ENCODE measurements around the gene SPATA31D1. TPM values are rescaled to one million over a fixed set of nuclear protein-coding genes. Genes with fewer than 3 reads are reported as not detected.
"Not testable (repeated sequence)": the region's sequence is repeated elsewhere in the genome, so short reads cannot be mapped to it uniquely, and the experiment has no call there.

SPATA31D1 gene
- not detected for polyA plus RNA-seq (2012; ENCODE audit: insufficient read depth, insufficient read length)

DNA sequence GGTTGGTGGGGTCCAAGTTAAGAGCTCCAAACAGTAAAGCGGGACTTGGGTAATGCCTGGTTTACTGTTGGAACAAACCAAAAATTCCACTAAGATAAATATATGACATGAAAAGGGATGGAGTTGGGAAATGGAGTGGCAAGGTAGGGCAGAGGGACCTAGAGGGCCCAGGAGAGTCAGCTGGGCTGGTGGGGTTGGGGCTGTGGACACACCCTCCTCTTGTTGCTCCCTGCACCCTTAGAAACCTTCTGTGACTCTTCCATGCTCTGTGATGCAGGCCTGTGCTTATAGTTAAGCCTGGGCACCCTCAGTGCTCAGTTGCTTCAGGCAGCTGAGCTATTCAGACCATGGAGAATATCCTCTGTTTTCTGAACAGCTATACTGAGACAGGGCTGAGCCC is at the start of gene SPATA31D1:
SPATA31D1 (plus strand) TSS at position 301 of the 400 bp plus-strand sequence; CDS start at position 348, 47 bp downstream.
- not testable (repeated sequence) for H3K4me3 ChIP-seq (ENCODE audit: low read length); DNase-seq (ENCODE audit: low read depth, low spot score)

DNA sequence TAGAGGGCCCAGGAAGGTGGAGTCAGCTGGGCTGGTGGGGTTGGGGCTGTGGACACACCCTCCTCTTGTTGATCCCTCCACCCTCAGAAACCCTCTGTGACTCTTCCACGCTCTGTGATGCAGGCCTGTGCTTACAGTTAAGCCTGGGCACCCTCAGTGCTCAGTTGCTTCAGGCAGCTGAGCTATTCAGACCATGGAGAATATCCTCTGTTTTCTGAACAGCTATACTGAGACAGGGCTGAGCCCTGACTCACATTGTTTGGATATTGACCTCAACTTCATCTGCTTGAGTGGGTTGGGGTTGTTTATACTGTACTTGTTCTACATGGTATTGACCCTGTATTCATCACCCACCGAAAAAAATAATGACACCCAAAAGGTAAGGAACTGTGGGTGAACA is 45.2 kb upstream of the SPATA31D1 start, which contains the start of gene SPATA31D3:
SPATA31D3 (plus strand) TSS at position 108 of the 400 bp plus-strand sequence; CDS start at position 194, 86 bp downstream.
- DNase-seq (ENCODE audit: low read depth, low spot score); H3K4me3 ChIP-seq (ENCODE audit: low read length): not testable (repeated sequence)

DNA sequence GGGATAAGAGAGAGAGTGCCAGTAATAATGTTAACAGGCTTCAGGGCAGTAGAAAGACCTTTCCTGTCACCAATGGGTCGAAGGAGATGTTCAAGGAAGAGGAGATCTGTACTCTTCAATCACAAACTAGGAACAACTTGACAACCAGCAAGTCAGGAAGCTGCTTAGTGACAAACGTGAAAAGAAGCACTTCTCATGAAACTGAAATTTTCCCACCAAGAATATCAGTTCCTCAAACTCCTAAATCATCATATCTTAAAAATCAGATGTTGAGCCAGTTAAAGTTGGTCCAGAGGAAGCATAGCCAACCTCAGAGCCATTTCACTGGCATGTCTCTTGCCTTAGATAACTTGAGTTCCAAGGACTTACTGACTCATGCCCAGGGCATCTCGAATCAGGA is 39.9 kb upstream of the SPATA31D1 start:
- H3K4me3 ChIP-seq (ENCODE audit: low read length); DNase-seq (ENCODE audit: low read depth, low spot score): not testable (repeated sequence)

DNA sequence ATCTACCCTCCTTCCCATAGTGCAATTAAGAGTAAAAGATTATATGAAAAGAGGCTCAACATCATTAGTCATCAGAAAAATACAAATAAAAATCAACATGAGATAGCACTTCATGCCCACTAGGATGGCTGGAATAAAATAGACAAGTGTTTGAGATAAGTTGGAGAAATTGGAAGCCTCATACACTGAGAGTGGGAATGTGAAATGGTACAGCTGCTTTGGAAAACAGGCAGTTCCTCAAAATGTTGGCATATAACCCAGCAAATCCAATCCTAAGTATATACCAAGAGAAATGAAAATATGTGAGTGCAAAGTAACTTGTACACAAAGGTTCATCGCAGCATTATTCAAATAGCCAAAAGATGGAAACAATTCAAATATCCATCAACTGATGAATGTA is 35.5 kb upstream of the SPATA31D1 start:
- DNase-seq (ENCODE audit: low read depth, low spot score): no peak
- H3K4me3 ChIP-seq (ENCODE audit: low read length): no peak overlapping the region

DNA sequence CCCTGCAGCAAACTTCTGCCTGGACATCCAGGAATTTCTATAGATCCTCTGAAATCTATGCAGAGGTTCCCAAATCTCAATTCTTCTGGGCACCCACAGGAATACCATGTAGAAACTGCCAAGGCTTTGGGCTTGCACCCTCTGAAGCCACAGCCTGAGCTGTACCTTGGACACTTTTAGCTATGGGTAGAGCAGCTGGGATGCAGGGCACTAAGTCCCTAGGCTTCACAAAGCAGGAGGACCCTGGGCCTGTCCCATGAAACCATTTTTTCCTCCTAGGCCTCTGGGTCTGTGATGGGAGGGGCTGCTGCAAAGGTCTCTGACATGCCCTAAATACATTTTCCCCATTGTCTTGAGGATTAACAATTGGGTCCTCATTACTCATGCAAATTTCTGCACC is 32.9 kb upstream of the SPATA31D1 start:
- no peak overlapping the region for H3K4me3 ChIP-seq (ENCODE audit: low read length)
- no peak for DNase-seq (ENCODE audit: low read depth, low spot score)

DNA sequence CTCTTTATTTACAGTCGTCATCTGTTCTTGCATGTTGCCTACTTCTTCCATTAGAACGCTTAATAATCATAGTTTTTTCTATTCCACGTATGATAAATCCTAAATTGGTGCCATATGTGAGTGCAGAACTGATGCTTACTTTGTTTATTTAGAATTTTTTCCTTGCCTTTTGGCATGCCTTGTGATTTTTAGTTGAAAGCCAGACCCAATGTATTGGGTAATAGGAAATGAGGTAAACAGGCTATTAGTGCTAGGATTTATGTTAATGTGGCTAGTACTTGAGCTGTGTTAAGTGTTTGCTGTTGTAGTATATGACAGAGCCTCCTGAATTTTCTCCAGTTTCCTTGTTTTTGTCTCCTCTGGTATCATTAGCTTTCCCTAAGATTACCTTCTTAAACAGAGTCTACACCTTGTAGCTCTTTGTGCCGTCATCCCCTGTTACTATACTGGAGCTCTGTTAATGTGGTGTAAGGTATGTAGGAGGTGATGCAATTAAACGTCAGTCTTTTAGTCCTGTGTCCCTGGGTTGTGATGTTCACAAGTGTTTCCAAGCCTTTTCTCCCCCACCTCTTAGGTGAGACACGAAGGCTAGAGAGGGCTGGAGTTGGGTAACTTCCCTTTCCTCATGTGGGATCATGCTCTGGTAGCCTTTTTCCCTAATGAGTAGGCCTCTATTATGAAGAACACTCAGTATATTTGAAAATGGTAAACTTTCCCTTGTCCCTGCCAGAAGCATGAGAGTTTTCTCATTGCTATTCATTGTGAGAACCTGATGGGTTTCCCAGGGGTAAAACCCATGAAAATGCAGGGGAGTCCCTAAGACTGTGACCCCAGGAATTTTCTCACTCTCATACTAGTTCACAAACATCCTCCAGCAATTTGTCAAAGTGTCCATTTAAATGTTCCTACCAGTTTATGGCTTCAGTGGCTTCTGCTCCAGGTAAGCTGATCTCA is 24.1 kb upstream of the SPATA31D1 start:
- no peak overlapping the region for H3K4me3 ChIP-seq (ENCODE audit: low read length)
- DNase-seq (ENCODE audit: low read depth, low spot score): no peak

DNA sequence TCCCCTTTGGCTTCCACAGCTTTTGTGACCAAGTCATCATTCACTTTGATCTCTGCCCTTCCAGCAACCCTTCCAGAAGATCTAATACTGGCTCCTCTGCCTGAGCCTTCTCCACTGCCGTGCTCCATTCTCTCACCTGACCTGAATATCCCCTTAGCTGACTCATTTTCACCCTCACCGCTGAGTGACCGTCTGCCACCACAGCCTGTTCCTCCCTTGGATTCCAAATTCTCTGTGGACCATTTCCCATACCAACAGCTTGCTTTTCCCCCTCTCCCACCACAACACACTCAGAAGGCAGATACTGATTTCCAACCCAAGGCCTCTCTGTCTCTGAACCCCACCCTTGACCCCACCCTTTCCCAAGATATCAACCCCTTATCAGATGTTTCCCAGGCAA is 20.5 kb upstream of the SPATA31D1 start:
- no peak for DNase-seq (ENCODE audit: low read depth, low spot score)
- H3K4me3 ChIP-seq (ENCODE audit: low read length): no peak overlapping the region

DNA sequence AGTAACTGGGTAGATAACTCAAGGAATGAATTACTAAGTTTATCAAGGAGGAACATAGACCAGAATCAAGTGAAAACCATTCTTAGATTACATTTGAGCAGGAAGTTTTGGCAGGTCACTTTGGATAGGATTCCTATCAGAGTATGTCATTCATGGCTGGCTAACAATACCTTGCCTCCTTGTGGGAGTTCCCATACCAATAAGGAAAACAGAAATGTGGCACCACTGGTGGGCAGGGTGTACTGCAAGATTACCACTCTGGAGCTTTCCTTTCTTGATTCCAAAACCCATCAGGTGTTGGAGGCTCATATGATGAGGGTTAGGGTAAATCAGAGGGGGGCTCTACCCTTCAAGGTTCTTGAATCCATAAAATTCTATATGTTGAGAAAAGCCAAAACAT is 18.6 kb upstream of the SPATA31D1 start:
- DNase-seq (ENCODE audit: low read depth, low spot score): no peak
- H3K4me3 ChIP-seq (ENCODE audit: low read length): no peak overlapping the region

DNA sequence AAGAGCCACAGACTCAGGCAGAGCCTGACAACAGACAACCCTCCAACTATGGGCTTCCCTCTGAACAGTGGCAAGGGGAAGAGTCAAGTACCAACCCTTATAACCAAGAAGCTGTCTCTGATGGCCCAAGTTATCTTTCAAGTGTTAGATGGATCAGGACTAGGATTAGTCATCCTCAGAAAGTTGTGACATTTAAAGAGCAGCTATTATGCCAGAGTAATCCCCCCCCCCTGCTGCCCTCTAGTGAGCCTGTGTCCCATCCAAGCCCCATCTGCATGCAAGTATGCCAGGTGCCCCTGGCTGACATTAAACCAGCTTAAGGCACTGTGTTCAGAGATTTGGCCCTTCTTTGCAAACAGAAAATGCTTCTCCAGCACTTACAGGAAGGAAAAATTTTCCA is 16.8 kb upstream of the SPATA31D1 start:
- no peak overlapping the region for H3K4me3 ChIP-seq (ENCODE audit: low read length)
- no peak for DNase-seq (ENCODE audit: low read depth, low spot score)

DNA sequence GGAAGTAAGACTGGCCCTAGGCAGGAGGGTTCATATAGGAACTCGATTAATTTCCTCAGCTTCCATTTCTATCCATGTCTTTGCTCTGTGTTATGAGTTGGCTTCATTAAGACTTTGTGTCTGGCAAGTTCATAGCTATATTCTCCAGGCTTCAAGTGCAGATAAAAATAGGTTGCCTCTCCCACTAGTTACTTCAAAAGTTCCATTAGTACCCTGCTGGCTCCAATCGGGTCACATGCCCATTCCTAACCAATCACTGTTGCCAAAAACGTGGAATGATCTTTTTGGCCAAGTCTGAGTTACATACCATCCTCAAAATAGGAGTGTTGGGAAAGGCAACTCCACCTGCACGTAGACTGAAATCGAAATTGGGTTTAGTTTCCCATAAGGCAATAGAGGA is 13.8 kb upstream of the SPATA31D1 start:
- no peak overlapping the region for H3K4me3 ChIP-seq (ENCODE audit: low read length)
- DNase-seq (ENCODE audit: low read depth, low spot score): no peak

DNA sequence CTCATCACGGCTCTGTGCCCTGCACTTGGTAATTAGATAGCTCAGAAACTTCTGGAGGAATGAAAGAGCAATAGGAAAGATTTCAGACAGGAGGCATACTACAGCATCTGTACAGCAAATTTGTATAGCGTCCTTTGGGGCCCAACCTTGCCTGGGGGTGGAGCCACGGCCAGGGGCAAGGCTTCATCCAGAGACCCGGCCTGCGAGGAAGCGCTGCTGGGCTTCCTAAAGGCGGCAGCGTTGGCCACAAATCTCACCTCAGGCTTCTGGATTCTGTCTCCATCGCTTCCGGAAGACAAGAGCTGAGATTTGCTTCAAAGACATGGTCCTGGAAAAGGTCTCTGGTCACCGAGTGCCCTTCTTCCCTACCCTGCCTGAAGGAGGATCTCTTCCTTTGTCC is 12.2 kb upstream of the SPATA31D1 start:
- DNase-seq (ENCODE audit: low read depth, low spot score): no peak
- no peak overlapping the region for H3K4me3 ChIP-seq (ENCODE audit: low read length)

DNA sequence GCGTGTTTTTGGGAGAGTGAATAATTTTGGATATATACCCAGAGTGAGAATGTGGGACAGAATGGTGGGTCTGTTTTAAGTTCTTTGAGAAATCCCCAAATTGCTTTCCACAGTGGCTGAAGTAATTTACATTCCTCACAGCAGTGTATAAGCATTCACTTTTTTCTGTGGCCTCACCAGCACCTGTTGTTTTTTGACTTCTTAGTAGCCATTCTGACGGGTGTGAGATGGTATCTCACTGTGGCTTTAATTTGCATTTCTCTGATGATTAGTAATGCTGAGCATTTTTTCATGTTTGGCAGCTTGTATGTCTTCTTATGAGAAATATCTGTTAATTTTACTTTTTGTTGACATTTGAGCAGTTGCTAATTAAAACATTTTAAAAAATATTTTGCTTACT is 9.4 kb upstream of the SPATA31D1 start:
- no peak overlapping the region for H3K4me3 ChIP-seq (ENCODE audit: low read length)
- no peak for DNase-seq (ENCODE audit: low read depth, low spot score)

DNA sequence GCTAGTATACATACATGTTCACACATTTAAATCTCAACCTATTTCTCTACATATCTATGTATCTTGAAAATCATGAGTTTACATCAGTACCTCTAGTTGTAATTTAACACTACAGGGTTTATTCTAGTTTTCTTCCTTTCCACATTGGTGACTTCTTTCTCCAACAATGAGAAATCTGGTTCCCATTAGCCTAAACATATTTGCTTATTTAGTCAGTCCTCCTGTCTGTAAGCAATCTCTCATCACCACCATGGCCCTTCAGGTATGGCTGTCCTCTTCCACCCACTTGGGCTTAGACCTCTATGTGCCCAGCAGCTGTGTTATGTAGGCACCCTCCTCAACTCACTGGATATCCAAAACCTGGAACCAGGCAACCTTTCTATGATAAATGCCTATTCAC is 8.0 kb upstream of the SPATA31D1 start:
- DNase-seq (ENCODE audit: low read depth, low spot score): no peak

DNA sequence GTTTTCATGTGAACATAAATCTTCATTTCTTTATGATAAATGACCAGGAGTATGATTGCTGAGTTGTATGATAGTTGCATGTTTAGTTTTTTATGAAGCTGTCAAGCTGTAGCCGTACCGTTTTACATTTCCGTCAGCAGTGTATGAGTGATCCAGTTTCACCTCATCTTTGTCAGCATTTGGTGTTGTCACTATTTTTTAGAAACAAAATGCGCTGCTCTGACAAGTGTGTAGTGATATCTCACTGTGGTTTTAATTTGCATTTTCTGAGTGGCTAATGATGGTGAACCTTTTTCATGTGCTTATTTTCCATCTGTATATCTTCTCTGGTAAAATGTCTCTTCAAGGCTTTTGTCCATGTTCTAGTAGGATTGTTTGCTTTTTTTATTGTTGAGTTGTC is 6.7 kb upstream of the SPATA31D1 start:
- no peak overlapping the region for H3K4me3 ChIP-seq (ENCODE audit: low read length)
- no peak for DNase-seq (ENCODE audit: low read depth, low spot score)

More for the DNA sequence above, 8.0 kb upstream of the SPATA31D1 start:
- H3K4me3 ChIP-seq (ENCODE audit: low read length): no peak overlapping the region

DNA sequence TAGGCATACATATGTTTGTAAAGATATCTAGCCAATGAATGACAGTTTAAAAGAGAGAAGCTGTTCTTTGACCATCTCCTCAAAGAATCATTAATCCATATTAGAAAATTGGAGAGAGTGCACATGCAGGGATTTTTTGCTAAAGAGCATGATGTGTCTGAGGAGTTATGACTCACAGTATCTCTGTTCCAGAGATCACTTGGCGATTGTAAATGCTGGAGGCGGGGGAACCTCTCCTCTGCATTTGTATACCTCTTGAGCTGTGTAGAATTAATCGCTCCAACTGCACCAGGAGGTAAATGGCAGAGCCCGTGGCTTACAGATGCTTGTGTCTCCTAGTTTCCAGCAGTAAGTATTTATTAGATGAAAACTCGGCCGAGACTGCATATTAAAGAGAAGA is 3.6 kb upstream of the SPATA31D1 start:
- H3K4me3 ChIP-seq (ENCODE audit: low read length): no peak overlapping the region
- DNase-seq (ENCODE audit: low read depth, low spot score): no peak

DNA sequence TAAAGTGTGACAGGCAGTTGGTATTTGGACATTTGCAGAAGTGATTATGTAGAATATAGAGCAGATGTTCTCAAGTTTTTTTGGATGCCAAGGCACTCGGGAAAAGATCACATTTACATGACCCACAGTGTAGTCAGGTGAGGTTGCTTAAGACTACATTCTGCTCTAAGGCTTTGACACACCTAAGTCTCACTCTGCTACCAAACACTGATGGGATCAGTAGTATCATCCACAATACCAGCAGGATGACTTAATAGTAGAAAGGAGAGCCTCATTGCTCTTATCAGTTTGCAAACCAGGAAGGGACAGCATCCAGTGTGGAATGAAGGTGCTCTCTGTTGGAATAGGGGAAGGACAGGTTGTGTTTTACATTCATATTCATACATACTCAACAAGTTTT is 2.5 kb upstream of the SPATA31D1 start:
- no peak overlapping the region for H3K4me3 ChIP-seq (ENCODE audit: low read length)
- DNase-seq (ENCODE audit: low read depth, low spot score): no peak

DNA sequence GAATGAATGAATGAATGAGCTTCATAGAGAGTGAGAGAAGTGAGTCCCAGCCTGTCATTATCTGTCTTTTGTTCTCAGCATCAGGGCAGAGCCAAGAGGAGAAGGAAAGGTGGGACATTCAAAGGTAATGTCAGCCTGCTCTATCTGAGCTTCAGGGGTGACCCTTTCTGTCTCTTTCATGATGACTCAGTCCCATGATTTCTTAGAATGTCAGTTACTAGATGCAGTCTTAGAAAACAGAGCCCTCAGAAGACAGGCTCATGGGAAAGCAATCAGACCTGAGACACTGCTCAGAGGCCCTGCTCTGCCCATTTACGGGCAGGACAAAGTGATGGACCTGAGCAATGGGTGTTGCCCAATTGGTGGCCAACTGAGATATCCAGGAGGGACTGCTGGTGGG is 1.1 kb downstream of the SPATA31D1 start:
- no peak for DNase-seq (ENCODE audit: low read depth, low spot score)
- H3K4me3 ChIP-seq (ENCODE audit: low read length): no peak overlapping the region

DNA sequence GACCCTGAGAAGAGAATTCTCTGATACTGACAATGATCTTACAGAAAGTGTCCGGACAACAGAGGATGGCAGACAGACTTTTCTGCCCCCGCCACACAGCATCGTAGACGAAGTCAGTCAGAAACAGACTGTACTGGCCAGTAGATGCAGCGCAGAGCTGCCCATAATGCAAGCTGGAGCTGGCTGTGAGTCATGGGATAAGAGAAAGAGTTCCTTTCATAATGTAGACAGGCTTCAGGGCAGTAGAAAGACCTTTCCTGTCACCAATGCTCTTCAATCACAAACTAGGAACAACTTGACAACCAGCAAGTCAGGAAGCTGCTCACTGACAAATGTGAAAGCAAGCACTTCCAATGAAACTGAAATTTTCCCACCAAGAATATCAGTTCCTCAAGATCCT is 5.1 kb downstream of the SPATA31D1 start:
- no peak for DNase-seq (ENCODE audit: low read depth, low spot score)
- no peak overlapping the region for H3K4me3 ChIP-seq (ENCODE audit: low read length)

DNA sequence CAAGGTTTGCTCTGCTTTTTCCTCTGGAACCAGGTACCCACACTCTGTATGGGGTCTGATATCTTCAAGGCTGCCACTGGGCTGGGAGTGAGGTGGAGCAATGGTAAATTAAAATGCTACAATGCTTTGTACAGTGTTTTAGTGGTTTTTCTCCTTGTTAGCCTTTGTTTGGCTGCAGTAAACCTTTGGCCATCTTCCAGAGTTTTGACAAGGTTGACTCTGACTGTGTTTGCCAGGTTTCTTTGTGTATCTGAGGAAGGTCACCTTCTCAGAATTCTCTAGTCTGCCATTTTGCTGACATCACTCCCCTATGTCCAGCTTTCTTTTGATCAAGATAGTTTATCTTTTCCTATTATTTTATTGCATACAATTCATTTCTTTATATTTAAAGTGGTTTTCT is 11.2 kb downstream of the SPATA31D1 start:
- DNase-seq (ENCODE audit: low read depth, low spot score): no peak
- H3K4me3 ChIP-seq (ENCODE audit: low read length): no peak overlapping the region

DNA sequence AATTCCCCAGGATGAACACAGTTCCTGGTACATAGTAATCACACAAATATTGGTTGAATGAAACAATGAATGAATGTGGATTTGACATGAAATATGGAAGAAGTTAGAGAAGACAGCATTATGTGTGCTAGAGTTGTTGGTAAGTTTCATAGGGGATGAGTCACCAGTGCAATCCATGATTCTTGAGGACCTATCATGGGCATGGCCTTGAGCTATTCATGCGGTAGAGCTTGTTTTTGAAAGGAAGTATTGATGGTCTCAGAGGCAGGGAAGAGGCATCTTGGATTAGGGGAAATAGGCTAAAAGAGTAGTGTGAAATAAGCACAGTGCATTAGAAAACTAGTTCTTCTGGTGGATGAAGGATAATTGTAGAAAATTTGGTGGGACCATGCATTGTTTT is 22.1 kb downstream of the SPATA31D1 start:
- no peak for DNase-seq (ENCODE audit: low read depth, low spot score)
- no peak overlapping the region for H3K4me3 ChIP-seq (ENCODE audit: low read length)

DNA sequence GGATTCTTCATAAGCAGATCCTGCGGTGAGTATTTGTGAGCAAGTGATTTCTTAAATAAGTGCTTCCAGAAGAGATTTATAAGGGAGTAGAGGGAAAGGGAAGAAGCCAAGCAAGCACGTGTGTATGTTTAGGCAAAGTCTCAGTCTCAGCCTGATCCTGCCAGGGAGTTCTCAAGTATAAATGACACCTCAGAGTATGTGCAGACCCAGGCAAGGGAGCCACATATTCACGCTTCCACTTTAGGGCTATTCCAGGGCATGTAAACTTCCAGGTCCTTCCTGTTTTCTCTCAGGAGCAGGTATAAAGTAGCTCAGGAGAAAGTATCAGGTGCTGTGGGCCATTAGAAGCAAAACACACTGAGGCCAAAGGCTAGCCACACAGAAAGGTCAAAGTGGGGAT is 22.6 kb downstream of the SPATA31D1 start:
- no peak overlapping the region for H3K4me3 ChIP-seq (ENCODE audit: low read length)
- no peak for DNase-seq (ENCODE audit: low read depth, low spot score)

All from Jurkat, Clone E6-1 (cell line).